ENCODE measurements around the gene MYO5C.

Gene MYO5C

DNA sequence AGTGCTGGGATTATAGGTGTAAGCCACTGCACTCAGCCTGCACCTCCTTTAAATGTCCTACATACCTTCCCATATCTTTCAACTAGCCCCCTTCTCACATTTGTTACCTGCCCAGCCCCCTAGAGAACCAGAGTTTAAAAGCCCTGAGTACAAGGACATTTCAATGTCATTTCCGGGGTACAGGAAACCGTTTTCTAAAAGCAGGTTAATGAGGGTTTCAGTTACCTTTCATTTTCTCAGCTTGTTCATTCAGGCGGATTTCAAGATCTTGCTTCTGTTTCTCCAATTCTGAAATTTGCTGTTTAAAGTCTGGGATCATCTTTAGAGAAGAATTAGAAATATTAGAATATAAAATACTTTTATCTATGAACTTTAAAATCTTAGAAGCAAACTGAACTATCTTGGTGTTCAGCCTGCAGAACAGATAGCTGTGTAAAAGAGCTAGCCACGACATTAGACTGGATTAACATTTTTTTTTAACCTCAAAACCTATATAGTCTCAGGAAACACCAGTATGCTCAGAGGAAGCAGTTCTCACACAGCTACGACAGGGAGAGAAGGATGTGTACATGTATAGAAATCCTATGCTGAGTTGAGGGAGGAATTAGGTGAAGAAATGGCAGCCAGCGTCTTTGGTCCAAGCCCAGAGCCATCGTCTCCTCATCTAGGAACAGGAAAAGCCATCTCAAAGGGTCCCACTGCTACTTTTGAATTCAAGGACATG, 74.5 kb downstream of the MYO5C start:
- no peak for DNase-seq (ENCODE audit: extremely low read depth, low read depth)
- TF ChIP-seq CTCF (IDR thresholded peaks at IDR 0.05; ENCODE audit: low read depth, low read length): no peak

GRCh38 chr15:52220251-52220650, 75.4 kb downstream of the MYO5C start:
- no peak for DNase-seq (ENCODE audit: extremely low read depth, low read depth)
- TF ChIP-seq CTCF (IDR thresholded peaks at IDR 0.05; ENCODE audit: low read depth, low read length): no peak

- no peak for DNase-seq (ENCODE audit: extremely low read depth, low read depth)
- no peak for TF ChIP-seq CTCF (IDR thresholded peaks at IDR 0.05; ENCODE audit: low read depth, low read length)
These were observed 76.8 kb downstream of the MYO5C start for GRCh38 chr15:52218816-52219215.

DNA sequence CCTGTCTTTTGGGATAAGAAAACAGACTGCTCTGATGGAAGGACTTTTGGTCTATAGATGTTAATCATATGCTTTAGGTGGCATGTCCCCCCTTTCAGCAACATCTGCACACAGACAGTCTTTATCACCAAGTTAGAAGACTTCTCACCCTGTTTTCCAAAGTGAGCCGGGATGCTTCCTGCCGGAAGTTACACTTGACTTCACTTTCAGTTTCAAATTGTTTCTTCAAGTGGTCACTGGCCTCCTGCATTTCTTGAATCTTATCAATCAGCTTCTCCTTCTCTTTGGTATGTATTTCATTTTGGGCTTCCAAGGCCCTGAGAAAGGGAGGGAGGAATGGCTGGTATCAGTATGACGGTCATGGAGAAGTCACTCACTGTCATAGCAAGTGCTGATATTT, 77.2 kb downstream of the MYO5C start:
- DNase-seq (ENCODE audit: extremely low read depth, low read depth): no peak
- TF ChIP-seq CTCF (IDR thresholded peaks at IDR 0.05; ENCODE audit: low read depth, low read length): no peak

- TF ChIP-seq CTCF (IDR thresholded peaks at IDR 0.05; ENCODE audit: low read depth, low read length): no peak
- DNase-seq (ENCODE audit: extremely low read depth, low read depth): no peak
These were observed 78.4 kb downstream of the MYO5C start for GRCh38 chr15:52217186-52217585.

- DNase-seq (ENCODE audit: extremely low read depth, low read depth): no peak
- no peak for TF ChIP-seq CTCF (IDR thresholded peaks at IDR 0.05; ENCODE audit: low read depth, low read length)
These were observed 81.1 kb downstream of the MYO5C start for GRCh38 chr15:52214553-52214952.

GRCh38 chr15:52213206-52213605, 82.4 kb downstream of the MYO5C start:
- no peak for DNase-seq (ENCODE audit: extremely low read depth, low read depth)
- no peak for TF ChIP-seq CTCF (IDR thresholded peaks at IDR 0.05; ENCODE audit: low read depth, low read length)

Data from AG09319 (cell line).